Activated naive CD4-positive, alpha-beta T cell treated with anti-CD3 and anti-CD28 coated beads, Interleukin-2, amount 10 ng/mL, durations not matched to agents 7 days and 5 days (primary cell): Measurements from ENCODE around the gene CPE.

Experiments used
- CTCF ChIA-PET: fragments of 350-600 bp; sonication (Branson Sonifier 250); formaldehyde crosslinking; loops from one replicate; lab custom pipeline; 2021; ENCODE audit warnings: antibody characterized with exemption; lab: Charles Lee
- DNase-seq: peaks from one replicate; pipeline ENCODE4 v3.0.0-alpha.2; 2020
- H3K27ac Mint-ChIP-seq: one replicate; pipeline ENCODE4 v1.8.0; 2021; ENCODE audit warnings: mild to moderate bottlenecking, moderate library complexity, mixed read lengths
- H3K27me3 Mint-ChIP-seq: one replicate; pipeline ENCODE4 v1.8.0; 2021; ENCODE audit warnings: mild to moderate bottlenecking, mixed read lengths
- H3K36me3 Mint-ChIP-seq: one replicate; pipeline ENCODE4 v1.8.0; 2021; ENCODE audit warnings: mixed read lengths
- H3K4me1 Mint-ChIP-seq: one replicate; pipeline ENCODE4 v1.8.0; 2021; ENCODE audit warnings: mixed read lengths
- H3K4me3 Mint-ChIP-seq: one replicate; pipeline ENCODE4 v1.8.0; 2021; ENCODE audit warnings: mild to moderate bottlenecking, moderate library complexity, mixed read lengths
- H3K9me3 Mint-ChIP-seq: one replicate; pipeline ENCODE4 v1.8.0; 2021; ENCODE audit warnings: mixed read lengths

The CPE gene

DNA sequence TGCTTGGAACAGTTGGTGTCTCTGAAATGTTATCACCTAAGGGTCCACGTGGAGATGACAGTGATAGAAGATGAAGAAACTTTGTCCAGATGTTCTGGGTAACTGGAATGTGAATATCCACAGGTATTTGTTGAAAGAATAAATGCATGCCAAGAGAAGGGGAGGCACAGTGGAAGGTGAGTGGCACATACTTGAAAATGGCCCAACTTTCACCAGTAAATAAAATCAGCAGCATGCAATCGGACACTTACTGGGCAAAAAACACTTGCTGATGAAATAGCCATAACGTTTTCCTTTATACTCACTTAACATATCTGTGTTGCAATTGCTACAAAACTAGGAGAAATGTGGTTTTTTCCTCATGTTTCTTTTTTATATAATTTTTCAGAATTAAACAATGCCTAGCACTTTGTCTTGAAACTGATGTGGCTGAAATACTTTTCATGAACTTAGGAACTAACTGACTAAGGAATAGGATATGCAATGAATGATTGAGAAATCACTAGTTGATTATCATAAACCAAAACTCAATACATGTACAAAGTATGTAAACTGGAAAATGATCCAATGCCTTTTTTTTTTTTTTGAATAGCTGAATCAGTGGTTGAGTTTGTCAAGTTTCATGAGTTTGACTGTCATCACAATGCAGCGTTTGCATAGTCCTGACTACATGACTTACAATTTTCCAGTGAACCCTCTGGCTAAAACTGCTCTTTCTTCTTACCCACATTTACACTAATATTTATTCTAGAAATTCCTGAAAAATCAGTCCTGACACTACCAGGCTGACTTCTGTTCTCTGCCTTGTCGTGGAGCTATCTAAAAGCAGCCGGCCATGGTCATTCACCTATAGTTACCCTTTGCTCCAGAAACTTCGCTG is 127.4 kb downstream of the CPE start:
- no peaks in the 10 kb centered on the region for H3K36me3 Mint-ChIP-seq
- DNase-seq, result no peak
- H3K4me1 Mint-ChIP-seq, result no peaks in the 10 kb centered on the region
- CTCF ChIA-PET, result interaction anchor here (1.2 kb wide), 2 partner anchors 12 to 13 kb away, joined by 3 to 4 read pairs; no protein-coding TSS in a partner anchor
- no peak overlapping the region for H3K4me3 Mint-ChIP-seq
- no peaks in the 10 kb centered on the region for H3K27me3 Mint-ChIP-seq
- no peak overlapping the region for H3K27ac Mint-ChIP-seq
- no peaks in the 10 kb centered on the region for H3K9me3 Mint-ChIP-seq

DNA sequence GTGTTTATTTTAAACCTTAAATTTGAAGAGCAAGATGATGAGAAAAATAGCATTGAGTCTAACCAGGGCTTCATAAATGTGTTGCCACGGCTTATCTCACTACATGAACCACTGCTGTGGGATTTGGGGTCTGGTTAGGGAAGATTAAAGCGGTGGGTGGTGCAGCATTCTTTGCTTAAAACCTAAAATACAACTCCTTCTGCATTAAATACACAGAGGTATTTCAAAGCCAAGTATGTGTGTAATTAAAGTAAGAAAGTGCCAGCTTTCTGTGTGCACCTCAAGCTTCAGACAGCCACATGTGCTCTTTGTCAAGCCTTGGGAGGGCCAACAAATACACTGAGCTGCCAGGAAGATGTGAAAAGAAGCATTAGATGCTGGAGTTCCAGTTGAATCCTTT is 128.0 kb downstream of the CPE start:
- Mint-ChIP-seq H3K36me3 (no peaks in the 10 kb centered on the region), H3K4me1 (no peaks in the 10 kb centered on the region), H3K27me3 (no peaks in the 10 kb centered on the region), H3K4me3 (no peak overlapping the region), H3K27ac (no peak overlapping the region), H3K9me3 (no peaks in the 10 kb centered on the region)
- no peak for DNase-seq
- CTCF ChIA-PET, result interaction anchor here (1.2 kb wide), 1 partner anchor 14 kb away, joined by 4 read pairs; no protein-coding TSS in a partner anchor

DNA sequence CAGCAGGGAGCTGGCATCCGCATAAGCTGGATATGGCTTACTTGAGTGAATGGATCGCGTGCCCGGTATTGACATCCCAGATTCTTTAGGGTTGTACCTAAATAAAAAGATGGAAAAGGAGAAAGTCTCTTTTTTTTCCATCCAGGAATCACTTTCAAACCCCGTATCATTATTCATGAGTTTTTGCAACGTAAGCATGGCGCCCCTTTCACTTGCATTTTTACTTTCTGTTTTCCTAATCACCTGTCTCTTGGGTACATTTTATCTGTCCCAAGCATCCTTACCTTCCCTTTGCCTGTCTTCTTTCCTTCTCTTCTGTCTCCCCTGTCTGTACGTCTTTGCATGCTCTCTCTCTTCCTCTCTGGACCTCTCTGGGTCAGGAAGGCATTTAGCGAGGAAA is 128.6 kb downstream of the CPE start:
- Mint-ChIP-seq H3K27me3 (no peaks in the 10 kb centered on the region), H3K36me3 (no peaks in the 10 kb centered on the region), H3K4me3 (no peak overlapping the region), H3K9me3 (no peaks in the 10 kb centered on the region), H3K27ac (no peak overlapping the region), H3K4me1 (no peaks in the 10 kb centered on the region)
- CTCF ChIA-PET, result no interaction called here
- no peak for DNase-seq

DNA sequence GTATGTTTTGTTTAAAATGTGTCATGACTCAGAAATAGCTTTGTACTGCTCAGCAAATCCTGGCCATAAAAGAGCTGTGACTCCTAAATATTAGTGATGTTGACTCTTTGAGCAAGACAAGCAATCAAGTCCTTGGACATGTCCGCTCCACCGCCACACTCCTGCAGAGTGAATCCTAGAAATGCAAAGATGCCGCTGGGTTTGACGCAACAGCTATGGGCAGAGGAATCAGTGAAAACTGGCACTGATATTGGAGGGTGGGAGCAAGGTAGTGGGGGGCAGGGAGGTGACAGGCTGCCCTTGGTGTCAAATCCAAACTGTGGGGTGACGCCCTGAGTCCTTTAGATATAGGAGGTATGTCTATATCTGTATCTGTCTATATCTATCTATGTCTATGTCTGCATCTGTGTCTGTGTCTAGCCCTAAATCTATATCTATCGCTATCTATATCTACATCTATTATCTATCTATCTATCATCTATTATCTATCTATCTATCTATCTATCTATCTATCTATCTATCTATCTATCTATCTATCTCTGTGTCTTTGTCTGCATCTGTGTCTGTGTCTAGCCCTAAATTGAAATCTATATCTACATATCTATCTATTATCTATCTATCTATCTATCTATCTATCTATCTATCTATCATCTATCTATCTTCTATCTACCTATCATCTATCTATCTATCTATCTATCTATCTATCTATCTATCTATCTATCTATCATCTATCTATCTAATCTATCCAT is 129.7 kb downstream of the CPE start:
- CTCF ChIA-PET, result interaction anchor here (0.6 to 1.4 kb wide), 2 partner anchors 15 to 206 kb away, joined by 3 to 6 read pairs; no protein-coding TSS in a partner anchor
- Mint-ChIP-seq H3K4me3 (no peak overlapping the region), H3K36me3 (no peaks in the 10 kb centered on the region), H3K27ac (no peak overlapping the region), H3K4me1 (no peaks in the 10 kb centered on the region), H3K27me3 (peaks cover 8% of the 10 kb centered on the region), H3K9me3 (no peaks in the 10 kb centered on the region)
- no peak for DNase-seq

DNA sequence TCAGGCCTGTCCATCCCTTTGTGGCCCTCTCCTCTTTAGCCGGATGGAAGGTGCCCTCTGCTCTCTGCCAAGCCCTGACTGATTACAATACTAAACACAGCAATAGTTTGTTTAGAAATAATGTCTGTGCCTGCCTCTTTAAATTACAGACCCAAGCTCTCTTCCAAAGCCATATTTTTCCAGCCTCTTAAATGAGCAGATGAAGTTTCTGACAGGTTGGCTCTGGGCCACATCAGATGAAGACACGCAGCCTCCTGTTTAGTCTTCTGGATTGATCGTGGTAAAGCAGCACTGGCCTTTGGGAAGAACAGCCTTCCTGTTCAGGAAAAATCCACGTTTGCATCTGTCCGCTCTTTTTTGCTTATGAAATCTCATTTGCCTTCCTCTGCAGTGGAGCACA is 133.6 kb downstream of the CPE start:
- H3K9me3 Mint-ChIP-seq, result no peaks in the 10 kb centered on the region
- no peak overlapping the region for H3K27ac Mint-ChIP-seq
- DNase-seq, result no peak
- no peak overlapping the region for H3K4me3 Mint-ChIP-seq
- H3K36me3 Mint-ChIP-seq, result no peaks in the 10 kb centered on the region
- CTCF ChIA-PET, result no interaction called here
- no peaks in the 10 kb centered on the region for H3K4me1 Mint-ChIP-seq
- peaks cover 8% of the 10 kb centered on the region for H3K27me3 Mint-ChIP-seq

DNA sequence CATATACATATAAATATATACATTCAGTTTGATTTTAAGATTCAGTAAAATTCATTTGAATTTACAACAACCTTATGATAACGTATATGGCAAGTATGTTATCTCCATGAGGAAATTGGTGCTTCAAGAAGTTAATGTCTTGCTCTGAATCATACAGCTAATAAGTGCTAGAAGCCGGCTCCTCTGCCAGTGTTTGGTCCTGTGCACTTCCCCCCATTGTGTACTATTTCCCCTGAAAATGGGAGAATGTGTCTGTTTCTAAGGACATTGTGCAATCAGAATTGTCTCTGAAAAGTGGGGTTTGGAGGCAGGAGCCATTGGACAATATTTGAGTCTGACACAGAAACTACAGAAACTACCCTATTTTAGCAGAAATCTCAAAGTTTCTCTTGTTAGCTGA is 135.9 kb downstream of the CPE start:
- H3K27me3 Mint-ChIP-seq, result peaks cover 8% of the 10 kb centered on the region
- no peaks in the 10 kb centered on the region for H3K36me3 Mint-ChIP-seq
- no peaks in the 10 kb centered on the region for H3K4me1 Mint-ChIP-seq
- H3K4me3 Mint-ChIP-seq, result no peak overlapping the region
- CTCF ChIA-PET, result interaction anchor here (0.7 to 1.8 kb wide), 2 partner anchors 21 to 27 kb away, joined by 3 to 6 read pairs; no protein-coding TSS in a partner anchor
- no peaks in the 10 kb centered on the region for H3K9me3 Mint-ChIP-seq
- no peak for DNase-seq
- no peak overlapping the region for H3K27ac Mint-ChIP-seq

DNA sequence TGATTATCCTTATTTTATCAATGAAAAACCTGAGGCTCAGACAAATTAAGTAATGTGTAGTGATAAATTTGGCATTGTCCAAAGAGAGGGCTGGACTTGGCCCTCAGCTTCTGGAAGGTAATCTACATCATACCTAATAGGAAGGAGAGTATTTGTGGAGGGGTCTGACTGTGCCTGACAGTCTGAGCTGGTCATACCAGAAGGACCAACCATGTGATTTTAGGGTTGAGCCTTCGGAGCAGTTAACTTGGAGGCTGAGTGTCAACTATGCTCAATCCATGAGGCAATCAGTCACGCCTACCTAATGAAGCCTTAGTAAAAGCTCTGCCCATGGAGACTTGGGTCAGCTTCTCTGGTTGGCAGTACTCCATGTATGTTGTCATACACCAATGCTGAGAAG is 136.4 kb downstream of the CPE start:
- CTCF ChIA-PET, result interaction anchor here (0.7 to 1.8 kb wide), 2 partner anchors 22 to 27 kb away, joined by 3 to 6 read pairs; no protein-coding TSS in a partner anchor
- no peaks in the 10 kb centered on the region for H3K9me3 Mint-ChIP-seq
- H3K36me3 Mint-ChIP-seq, result no peaks in the 10 kb centered on the region
- no peaks in the 10 kb centered on the region for H3K4me1 Mint-ChIP-seq
- peaks cover 8% of the 10 kb centered on the region for H3K27me3 Mint-ChIP-seq
- no peak overlapping the region for H3K4me3 Mint-ChIP-seq
- H3K27ac Mint-ChIP-seq, result no peak overlapping the region
- no peak for DNase-seq

DNA sequence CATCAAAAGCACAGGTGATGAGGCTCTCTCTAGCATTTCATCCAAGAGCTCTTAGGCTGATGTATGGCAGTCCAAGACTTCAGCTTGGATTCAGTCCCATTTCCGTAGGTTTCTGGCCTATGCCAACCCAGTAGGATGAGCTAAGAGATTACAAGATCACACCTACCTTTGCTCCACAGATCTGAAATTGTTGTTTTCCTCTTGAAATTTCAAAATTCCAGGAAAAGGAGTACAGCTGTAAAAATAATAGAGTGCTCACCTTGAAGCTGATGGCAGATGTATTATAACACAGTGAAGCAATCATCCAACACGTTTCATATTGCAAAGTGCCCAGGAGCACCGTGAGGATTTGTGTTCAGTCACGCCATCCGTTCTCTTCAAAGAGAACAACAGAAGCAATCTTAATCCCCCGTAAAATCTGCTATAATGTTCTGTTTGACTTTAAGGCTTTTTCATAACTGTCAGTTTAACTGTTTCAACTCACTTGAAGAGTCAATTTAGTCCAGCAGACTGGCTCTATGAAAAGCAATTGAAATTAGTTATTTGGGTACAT is 137.5 kb downstream of the CPE start:
- no peaks in the 10 kb centered on the region for H3K9me3 Mint-ChIP-seq
- no peak for DNase-seq
- CTCF ChIA-PET, result no interaction called here
- no peaks in the 10 kb centered on the region for H3K4me1 Mint-ChIP-seq
- peaks cover 8% of the 10 kb centered on the region for H3K27me3 Mint-ChIP-seq
- no peak overlapping the region for H3K27ac Mint-ChIP-seq
- no peak overlapping the region for H3K4me3 Mint-ChIP-seq
- H3K36me3 Mint-ChIP-seq, result no peaks in the 10 kb centered on the region

DNA sequence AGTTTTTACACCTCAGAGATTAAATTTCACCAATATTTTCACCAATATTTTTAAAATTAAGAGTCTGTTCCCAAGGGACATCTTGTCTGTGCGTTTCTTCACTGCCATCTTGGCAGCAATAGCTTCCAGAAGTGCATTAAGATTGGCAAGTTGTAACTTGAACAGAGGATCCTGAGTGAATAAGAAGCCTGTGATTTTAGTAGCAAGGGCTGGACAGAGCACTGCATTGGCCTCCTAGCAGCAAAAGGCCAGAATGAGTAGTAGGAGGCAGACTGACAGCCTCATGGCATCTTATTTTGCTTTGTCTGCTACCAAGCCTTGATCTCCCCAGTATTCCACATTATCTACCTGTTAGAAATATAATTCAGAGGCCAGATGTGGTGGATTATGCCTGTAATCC is 138.4 kb downstream of the CPE start:
- H3K9me3 Mint-ChIP-seq, result no peaks in the 10 kb centered on the region
- no peak for DNase-seq
- no peaks in the 10 kb centered on the region for H3K36me3 Mint-ChIP-seq
- CTCF ChIA-PET, result no interaction called here
- no peak overlapping the region for H3K27ac Mint-ChIP-seq
- H3K4me3 Mint-ChIP-seq, result no peak overlapping the region
- peaks cover 8% of the 10 kb centered on the region for H3K27me3 Mint-ChIP-seq
- no peaks in the 10 kb centered on the region for H3K4me1 Mint-ChIP-seq

DNA sequence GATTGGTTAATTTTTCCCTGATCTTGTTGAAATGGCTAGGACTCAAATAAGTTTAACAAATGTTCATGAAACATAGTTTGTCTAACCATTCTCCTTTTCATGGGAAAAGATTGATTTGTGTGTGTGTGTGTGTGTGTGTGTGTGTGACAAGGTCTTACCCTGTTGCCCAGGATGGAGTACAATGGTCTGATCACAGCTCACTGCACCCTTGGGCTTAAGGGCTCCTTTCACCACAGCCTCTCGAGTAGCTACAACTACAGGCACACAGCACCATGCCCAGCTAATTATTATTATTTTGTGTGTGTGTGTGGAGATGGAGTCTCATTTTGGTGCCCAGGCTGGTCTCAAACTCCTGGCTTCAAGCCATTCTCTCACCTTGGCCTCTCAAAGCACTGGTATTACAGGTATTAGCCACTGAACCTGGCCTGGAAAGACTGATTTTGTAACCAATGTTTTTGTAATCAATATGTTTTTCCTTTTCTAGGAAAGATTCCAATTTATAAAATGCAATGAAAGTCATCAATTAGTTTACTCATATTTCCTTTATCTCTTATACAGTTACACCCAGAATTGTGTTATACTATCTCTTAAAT is 139.3 kb downstream of the CPE start:
- no peak overlapping the region for H3K27ac Mint-ChIP-seq
- peaks cover 3% of the 10 kb centered on the region for H3K27me3 Mint-ChIP-seq
- H3K9me3 Mint-ChIP-seq, result no peaks in the 10 kb centered on the region
- no peak overlapping the region for H3K4me3 Mint-ChIP-seq
- no peaks in the 10 kb centered on the region for H3K4me1 Mint-ChIP-seq
- H3K36me3 Mint-ChIP-seq, result no peaks in the 10 kb centered on the region
- CTCF ChIA-PET, result no interaction called here
- DNase-seq, result no peak

DNA sequence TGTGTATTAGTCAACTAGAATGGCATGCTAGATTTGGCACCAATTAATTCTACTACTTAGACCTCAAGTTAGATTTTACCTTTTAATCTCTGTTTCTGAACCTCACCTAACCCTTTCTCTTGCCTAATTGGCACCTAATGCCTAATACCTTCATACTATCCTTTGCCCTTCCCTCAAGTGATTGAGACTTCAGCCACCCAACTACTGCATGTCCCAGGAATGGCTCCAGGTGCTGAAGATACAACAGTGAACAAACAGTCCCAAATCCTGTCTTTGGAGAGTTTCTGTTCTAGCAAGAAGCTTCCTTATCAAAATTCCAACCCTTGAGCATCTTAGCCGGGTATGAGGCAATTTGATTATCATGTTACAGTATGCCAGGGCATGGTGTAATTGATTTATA is 139.9 kb downstream of the CPE start:
- H3K27ac Mint-ChIP-seq, result no peak overlapping the region
- no peak for DNase-seq
- H3K4me3 Mint-ChIP-seq, result no peak overlapping the region
- H3K36me3 Mint-ChIP-seq, result no peaks in the 10 kb centered on the region
- H3K9me3 Mint-ChIP-seq, result no peaks in the 10 kb centered on the region
- CTCF ChIA-PET, result no interaction called here
- no peaks in the 10 kb centered on the region for H3K27me3 Mint-ChIP-seq
- H3K4me1 Mint-ChIP-seq, result no peaks in the 10 kb centered on the region

DNA sequence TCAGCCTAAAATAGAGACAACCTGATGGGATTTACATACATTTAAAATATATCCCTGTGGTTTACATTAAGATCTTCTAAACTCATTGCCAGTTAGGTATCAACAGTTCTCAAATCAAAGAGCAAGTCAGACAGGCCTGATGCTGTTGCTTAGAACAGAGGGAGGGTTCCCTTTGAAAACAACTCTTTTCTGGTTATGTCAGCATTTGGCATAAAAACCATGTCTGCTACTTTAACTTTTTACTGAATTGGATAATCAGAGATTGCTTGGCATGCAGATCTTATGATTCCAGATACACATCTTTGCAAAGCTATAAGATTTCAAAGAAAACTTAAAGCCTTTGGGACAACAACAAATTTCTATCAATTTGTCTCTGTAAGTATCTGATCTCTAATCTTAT is 140.8 kb downstream of the CPE start:
- CTCF ChIA-PET, result no interaction called here

DNA sequence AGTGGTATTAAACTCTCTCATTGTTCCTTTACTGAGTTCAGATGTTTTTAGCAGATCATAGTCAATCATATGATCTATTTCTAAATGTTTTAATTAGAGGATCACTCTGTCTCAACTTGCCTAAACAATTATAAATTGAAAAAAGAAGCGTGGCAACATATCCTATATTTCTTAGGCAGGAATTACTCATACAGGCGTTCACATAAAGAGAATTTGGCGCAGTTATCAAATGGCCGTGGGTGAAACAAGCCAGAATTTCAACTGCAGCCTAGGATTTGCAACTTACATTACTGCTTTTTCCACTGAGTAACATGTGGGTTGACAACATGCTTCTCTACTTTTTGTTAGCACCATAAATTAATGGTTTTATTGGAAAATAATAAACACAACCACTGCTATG is 141.3 kb downstream of the CPE start:
- H3K27ac Mint-ChIP-seq, result no peak overlapping the region
- H3K4me1 Mint-ChIP-seq, result no peaks in the 10 kb centered on the region
- no peaks in the 10 kb centered on the region for H3K9me3 Mint-ChIP-seq
- no peaks in the 10 kb centered on the region for H3K27me3 Mint-ChIP-seq
- no peaks in the 10 kb centered on the region for H3K36me3 Mint-ChIP-seq
- no peak overlapping the region for H3K4me3 Mint-ChIP-seq
- no peak for DNase-seq
- CTCF ChIA-PET, result interaction anchor here (1.2 kb wide), 1 partner anchor 14 kb away, joined by 4 read pairs; no protein-coding TSS in a partner anchor

More for the DNA sequence above, 140.8 kb downstream of the CPE start:
- Mint-ChIP-seq H3K27me3 (no peaks in the 10 kb centered on the region), H3K27ac (no peak overlapping the region), H3K4me1 (no peaks in the 10 kb centered on the region), H3K36me3 (no peaks in the 10 kb centered on the region), H3K9me3 (no peaks in the 10 kb centered on the region), H3K4me3 (no peak overlapping the region)
- DNase-seq, result no peak

DNA sequence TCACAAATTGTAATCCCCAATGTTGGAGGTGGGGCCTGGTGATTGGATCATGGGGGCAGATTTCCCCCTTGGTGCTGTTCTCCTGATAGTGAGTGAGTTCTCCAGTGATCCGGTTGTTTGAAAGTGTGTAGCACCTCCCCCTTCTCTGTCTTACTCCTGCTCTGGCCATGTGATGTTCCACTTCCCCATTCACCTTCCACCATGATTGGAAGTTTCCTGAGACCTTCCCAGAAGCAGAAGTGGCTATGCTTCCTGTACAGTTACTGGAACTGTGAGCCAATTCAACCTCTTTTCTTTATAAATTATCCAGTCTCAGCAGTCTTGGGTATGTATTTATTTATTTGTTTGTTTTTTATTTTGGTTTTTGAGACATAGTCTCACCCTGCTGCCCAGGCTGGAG is 143.2 kb downstream of the CPE start:
- no peaks in the 10 kb centered on the region for H3K36me3 Mint-ChIP-seq
- H3K9me3 Mint-ChIP-seq, result no peaks in the 10 kb centered on the region
- no peak for DNase-seq
- H3K27me3 Mint-ChIP-seq, result no peaks in the 10 kb centered on the region
- no peaks in the 10 kb centered on the region for H3K4me1 Mint-ChIP-seq
- no peak overlapping the region for H3K27ac Mint-ChIP-seq
- CTCF ChIA-PET, result no interaction called here
- H3K4me3 Mint-ChIP-seq, result no peak overlapping the region
